OCI-M1 (cell line): Measurements from ENCODE around the gene KLHDC7A.
"Not testable (repeated sequence)": the region's sequence is repeated elsewhere in the genome, so short reads cannot be mapped to it uniquely, and the experiment has no call there.

Source experiments
- DNase-seq: peaks from one replicate; lab custom pipeline; 2025; lab: John Stamatoyannopoulos, UW

Gene KLHDC7A

GRCh38 chr1:18480315-18481189 is at the start of gene KLHDC7A:
Gene KLHDC7A, plus strand, starts transcription at chr1:18480930. Its CDS starts 52 bp downstream, at chr1:18480982.
- DNase-seq = no peak

GRCh38 chr1:18434041-18434440 is 46.7 kb upstream of the KLHDC7A start:
- DNase-seq = no peak

- no peak for DNase-seq
Observed at GRCh38 chr1:18440385-18441226, 40.1 kb upstream of the KLHDC7A start.

- DNase-seq = peak; percentile 4
Observed at GRCh38 chr1:18443587-18444520, 36.9 kb upstream of the KLHDC7A start.

- no peak for DNase-seq
Observed at GRCh38 chr1:18444563-18444962, 36.2 kb upstream of the KLHDC7A start.

- no peak for DNase-seq
Observed at GRCh38 chr1:18446751-18447150, 34.0 kb upstream of the KLHDC7A start.

GRCh38 chr1:18447509-18448220 is 33.1 kb upstream of the KLHDC7A start:
- no peak for DNase-seq

- no peak for DNase-seq
Observed at GRCh38 chr1:18448889-18449288, 31.8 kb upstream of the KLHDC7A start.

GRCh38 chr1:18452550-18452949 is 28.2 kb upstream of the KLHDC7A start:
- DNase-seq = peak; percentile 22

GRCh38 chr1:18458133-18459092 is 22.3 kb upstream of the KLHDC7A start:
- DNase-seq = no peak

- DNase-seq = no peak
Observed at GRCh38 chr1:18461656-18462055, 19.1 kb upstream of the KLHDC7A start.

- DNase-seq = not testable (repeated sequence)
Observed at GRCh38 chr1:18462517-18462916, 18.2 kb upstream of the KLHDC7A start.

GRCh38 chr1:18463063-18463462 is 17.7 kb upstream of the KLHDC7A start:
- DNase-seq = no peak

GRCh38 chr1:18463984-18464664 is 16.6 kb upstream of the KLHDC7A start:
- no peak for DNase-seq

GRCh38 chr1:18464665-18465050 is 16.1 kb upstream of the KLHDC7A start:
- no peak for DNase-seq

GRCh38 chr1:18466676-18467075 is 14.1 kb upstream of the KLHDC7A start:
- DNase-seq = no peak

GRCh38 chr1:18468570-18468969 is 12.2 kb upstream of the KLHDC7A start:
- no peak for DNase-seq

- no peak for DNase-seq
Observed at GRCh38 chr1:18469514-18469913, 11.2 kb upstream of the KLHDC7A start.

- no peak for DNase-seq
Observed at GRCh38 chr1:18470671-18471355, 9.9 kb upstream of the KLHDC7A start.
